Esophagus squamous epithelium (tissue), 5 donors: ENCODE results near the gene ZDHHC3. TPM values are rescaled to one million over a fixed set of nuclear protein-coding genes. Genes with fewer than 3 reads are reported as not detected.
A peak's percentile ranks its signal among the peaks of the same experiment; 100 is the strongest.
"Not testable (repeated sequence)": the region's sequence is repeated elsewhere in the genome, so short reads cannot be mapped to it uniquely, and the experiment has no call there.

Experiments
- DNase-seq: peaks from one replicate; lab custom pipeline; 2025; lab: John Stamatoyannopoulos, UW
- H3K27ac ChIP-seq, 4 donors: fragments of 200-600 bp; sonication (generic); one replicate each; pipeline ENCODE4 v1.5.1; 2016 to 2019; ENCODE audit warnings: mild to moderate bottlenecking in 1 of 4
- H3K27me3 ChIP-seq, 4 donors: fragments of 200-600 bp; sonication (generic); 1 replicate in 3 of 4; 2 replicates in 1 of 4; pipeline versions ENCODE4 v1.5.1 to v1.6.0; 2017 to 2021; ENCODE audit warnings: antibody characterized with exemption in 1 of 4
- H3K36me3 ChIP-seq, 3 donors: fragments of 200-600 bp; sonication (generic); one replicate each; pipeline ENCODE4 v1.5.1; 2016 to 2019
- H3K4me1 ChIP-seq, 3 donors: fragments of 200-600 bp; sonication (generic); one replicate each; pipeline ENCODE4 v1.5.1; 2017 to 2019
- H3K4me3 ChIP-seq, 4 donors: fragments of 200-600 bp; sonication (generic); 1 replicate in 3 of 4; 2 replicates in 1 of 4; pipeline ENCODE4 v1.5.1; 2016 to 2019; ENCODE audit warnings: mild to moderate bottlenecking in 2 of 4, moderate library complexity in 1 of 4
- H3K9me3 ChIP-seq, 3 donors: fragments of 200-600 bp; sonication (generic); one replicate each; pipeline ENCODE4 v1.5.1; 2016 to 2019
- CTCF ChIP-seq, 6 experiments: fragments of 450-650 bp in 4 of 6; fragments of 200-600 bp in 2 of 6; sonication (generic) in 2 of 6; IDR thresholded peaks; one replicate each; pipeline ENCODE4 v1.5.1; 2016 to 2019; ENCODE audit warnings: antibody characterized with exemption in 6 of 6, mild to moderate bottlenecking in 4 of 6, moderate library complexity in 4 of 6
- POLR2A ChIP-seq, 4 donors: fragments of 450-650 bp; IDR thresholded peaks; one replicate each; pipeline ENCODE4 v1.6.1; 2017; ENCODE audit warnings: antibody characterized with exemption in 4 of 4, mild to moderate bottlenecking in 4 of 4, moderate library complexity in 3 of 4
- WGBS, 2 donors: methylation state at CpG; one replicate each; pipeline ENCODE4 v1.1.5; 2018; 5-methylcytosine and 5-hydroxymethylcytosine counted together
- intact Hi-C: fragments of 100-400 bp; cut with DNase I; formaldehyde crosslinking; loops from one replicate; pipeline ENCODE4 v1.15.0; 2022
- total RNA-seq, 4 donors: library from RNA; depleted of rRNA; stranded (reverse); fragments of >200 nt; gene quantifications; one replicate each; pipeline ENCODE4 v1.1.0, GENCODE V29; 2016
- donor health status: DM: yes; HTN: yes; CAD: no.

Gene ZDHHC3
- total RNA-seq, 4 donors from 2014 or later = 64.6 to 93.8 (median 73.0) TPM

DNA sequence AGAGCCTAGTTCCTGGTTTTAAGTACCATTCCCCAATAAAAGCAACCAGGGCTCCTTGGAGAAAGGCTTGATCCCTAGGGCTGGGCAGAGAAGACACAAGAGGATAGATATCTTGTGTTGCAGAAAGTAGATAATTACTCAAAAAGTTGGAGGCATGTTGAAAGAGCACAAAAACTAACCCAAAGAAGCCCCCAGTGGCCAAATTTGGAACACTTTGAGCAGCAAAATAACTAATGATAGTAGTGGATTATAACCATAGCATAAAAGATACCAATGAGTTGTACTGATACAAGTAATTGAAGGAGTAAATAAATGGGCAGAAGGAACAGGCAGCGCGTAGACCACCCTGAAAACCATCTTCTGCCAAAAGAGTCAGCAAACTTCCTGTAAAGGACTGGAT is 12.1 kb upstream of the ZDHHC3 start:
- no peaks in the 10 kb centered on the region for H3K9me3 ChIP-seq
- peak in 3 of 6 experiments; percentile 11 to 41 (median 33) for TF ChIP-seq CTCF (IDR thresholded peaks at IDR 0.05)
- TF ChIP-seq POLR2A (IDR thresholded peaks at IDR 0.05) = no peak
- no peak for DNase-seq
- H3K27me3 ChIP-seq = no peaks in the 10 kb centered on the region
- intact Hi-C loops = no loop called here
- H3K36me3 ChIP-seq = peaks cover 0 to 51% (median 9%) of the 10 kb centered on the region in 3 donors
- peaks cover 8 to 79% (median 22%) of the 10 kb centered on the region in 3 donors for H3K4me1 ChIP-seq
- H3K4me3 ChIP-seq = no peak overlapping the region
- no peak overlapping the region for H3K27ac ChIP-seq
- 100% methylated on average over 2 of the region's 2 CpGs for WGBS, 2 donors

GRCh38 chr3:44987332-44987731 is 11.4 kb upstream of the ZDHHC3 start:
- peaks cover 9 to 79% (median 20%) of the 10 kb centered on the region in 3 donors for H3K4me1 ChIP-seq
- WGBS, 2 donors = 82 to 85% methylated on average over 6 of the region's 6 CpGs

GRCh38 chr3:44986330-44986729 is 10.4 kb upstream of the ZDHHC3 start:
- H3K4me3 ChIP-seq, H3K9me3 ChIP-seq, DNase-seq, intact Hi-C loops, H3K27me3 ChIP-seq, H3K27ac ChIP-seq: not testable (repeated sequence)
- peaks cover 0 to 41% (median 7%) of the 10 kb centered on the region in 3 donors for H3K36me3 ChIP-seq
- 100% methylated on average over 3 of the region's 14 CpGs; no CpG with 5 or more reads in 1 of the 2 donors for WGBS, 2 donors
- peaks cover 10 to 80% (median 23%) of the 10 kb centered on the region in 3 donors for H3K4me1 ChIP-seq

More at GRCh38 chr3:44987332-44987731, 11.4 kb upstream of the ZDHHC3 start:
- Histone ChIP-seq H3K4me3 (no peak overlapping the region), H3K27ac (no peak overlapping the region), H3K9me3 (no peaks in the 10 kb centered on the region), H3K36me3 (peaks cover 0 to 51% (median 9%) of the 10 kb centered on the region in 3 donors), H3K27me3 (no peaks in the 10 kb centered on the region)
- TF ChIP-seq POLR2A (IDR thresholded peaks at IDR 0.05) = no peak
- no peak for TF ChIP-seq CTCF (IDR thresholded peaks at IDR 0.05)
- intact Hi-C loops = no loop called here
- no peak for DNase-seq

DNA sequence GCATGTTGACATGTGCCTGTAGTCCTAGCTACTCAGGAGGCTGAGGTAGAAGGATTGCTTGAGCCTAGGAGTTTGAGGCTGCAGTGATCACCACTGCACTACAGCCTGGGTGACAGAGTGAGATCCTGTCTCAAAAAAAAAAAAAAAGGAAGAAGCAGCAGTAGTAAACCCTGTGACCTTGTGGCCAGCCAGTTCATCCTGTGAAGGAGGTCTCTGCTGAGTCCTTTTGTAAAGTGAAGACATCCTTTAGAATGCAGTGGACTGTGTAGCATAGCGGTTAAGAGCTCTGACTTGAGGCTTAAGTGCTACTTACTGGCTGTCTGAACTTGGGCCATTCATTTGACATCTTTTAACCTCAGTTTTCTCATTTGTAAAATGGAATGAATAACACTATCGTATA is 8.4 kb upstream of the ZDHHC3 start:
- H3K9me3 ChIP-seq = no peaks in the 10 kb centered on the region
- peaks cover 15 to 91% (median 23%) of the 10 kb centered on the region in 3 donors for H3K4me1 ChIP-seq
- no peaks in the 10 kb centered on the region for H3K27me3 ChIP-seq
- no peak for TF ChIP-seq CTCF (IDR thresholded peaks at IDR 0.05)
- TF ChIP-seq POLR2A (IDR thresholded peaks at IDR 0.05) = no peak
- WGBS, 2 donors = 69 to 83% methylated on average over 2 of the region's 2 CpGs
- intact Hi-C loops = no loop called here
- no peak for DNase-seq
- no peak overlapping the region for H3K4me3 ChIP-seq
- H3K27ac ChIP-seq = peak overlapping the region in 3 of 4 donors; percentile 31 to 88 (median 87)
- peaks cover 0 to 21% (median 0%) of the 10 kb centered on the region in 3 donors for H3K36me3 ChIP-seq

DNA sequence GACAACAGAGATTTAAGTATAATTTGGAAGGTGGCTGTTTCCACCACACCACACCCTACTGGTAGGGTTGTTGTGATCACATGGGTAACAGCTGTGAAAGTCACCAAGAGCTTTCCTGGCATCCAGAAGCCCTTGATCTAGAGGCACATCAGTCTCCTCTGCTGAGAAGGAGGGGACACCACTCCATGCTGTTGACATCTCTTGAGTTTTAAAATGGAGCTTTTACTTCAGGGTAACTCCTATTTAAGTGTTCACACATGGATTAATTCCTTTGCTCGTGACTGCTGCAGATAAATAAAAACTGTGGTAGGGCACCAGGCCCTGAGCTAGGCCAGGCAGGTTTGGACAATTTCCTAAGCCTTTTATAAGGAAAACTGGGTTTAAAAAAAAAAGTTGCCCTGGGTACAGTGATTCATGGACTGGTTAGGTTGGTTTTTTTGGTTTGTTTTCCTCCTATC is 7.5 kb upstream of the ZDHHC3 start:
- peaks cover 0 to 21% (median 0%) of the 10 kb centered on the region in 3 donors for H3K36me3 ChIP-seq
- H3K27ac ChIP-seq = peak overlapping the region; percentile 64 to 88 (median 82)
- WGBS, 2 donors = 36 to 50% methylated on average over 1 of the region's 1 CpG
- intact Hi-C loops = no loop called here
- TF ChIP-seq CTCF (IDR thresholded peaks at IDR 0.05) = no peak
- TF ChIP-seq POLR2A (IDR thresholded peaks at IDR 0.05) = no peak
- H3K9me3 ChIP-seq = no peaks in the 10 kb centered on the region
- peaks cover 15 to 94% (median 23%) of the 10 kb centered on the region in 3 donors for H3K4me1 ChIP-seq
- H3K4me3 ChIP-seq = no peak overlapping the region
- no peak for DNase-seq
- H3K27me3 ChIP-seq = no peaks in the 10 kb centered on the region
